NCI-H2227 treated with DMSO at 0.1 percent for 48 hours (cell line): ENCODE measurements around the gene PGAM1.
"Not testable (repeated sequence)": the region's sequence is repeated elsewhere in the genome, so short reads cannot be mapped to it uniquely, and the experiment has no call there.

Experiments used
- DNase-seq: peaks from one replicate; lab custom pipeline; 2025; lab: John Stamatoyannopoulos, UW

Gene PGAM1

GRCh38 chr10:97407952-97408248, 18.1 kb upstream of the PGAM1 start:
- no peak for DNase-seq

DNA sequence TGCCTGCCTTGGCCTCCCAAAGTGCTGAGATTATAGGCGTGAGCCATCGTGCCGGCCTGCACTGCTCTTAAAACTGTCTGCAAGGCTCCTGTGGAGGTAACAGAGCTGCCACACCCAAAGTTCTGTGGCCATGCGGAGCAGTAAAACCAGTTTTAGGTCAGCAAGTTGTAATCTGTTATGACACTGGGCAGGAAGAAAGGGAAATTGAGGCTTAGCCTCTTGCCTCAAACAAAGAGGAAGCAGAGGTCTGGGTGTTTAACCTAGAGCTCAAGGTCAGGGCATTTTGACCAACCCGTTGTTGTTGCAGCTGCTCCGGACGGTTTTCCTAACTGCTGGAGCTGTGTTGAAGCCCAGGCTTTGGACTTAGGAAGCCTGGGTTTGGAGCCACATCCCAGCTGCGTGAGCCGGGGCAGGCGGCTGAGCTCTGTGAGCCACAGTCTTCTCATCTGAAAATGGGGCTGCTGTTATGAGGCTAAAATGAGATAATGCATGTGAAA, 17.4 kb upstream of the PGAM1 start:
- DNase-seq = no peak

- DNase-seq = no peak
Measured at GRCh38 chr10:97411406-97411805, 14.6 kb upstream of the PGAM1 start.

GRCh38 chr10:97412891-97413304, 13.1 kb upstream of the PGAM1 start:
- DNase-seq = no peak

DNA sequence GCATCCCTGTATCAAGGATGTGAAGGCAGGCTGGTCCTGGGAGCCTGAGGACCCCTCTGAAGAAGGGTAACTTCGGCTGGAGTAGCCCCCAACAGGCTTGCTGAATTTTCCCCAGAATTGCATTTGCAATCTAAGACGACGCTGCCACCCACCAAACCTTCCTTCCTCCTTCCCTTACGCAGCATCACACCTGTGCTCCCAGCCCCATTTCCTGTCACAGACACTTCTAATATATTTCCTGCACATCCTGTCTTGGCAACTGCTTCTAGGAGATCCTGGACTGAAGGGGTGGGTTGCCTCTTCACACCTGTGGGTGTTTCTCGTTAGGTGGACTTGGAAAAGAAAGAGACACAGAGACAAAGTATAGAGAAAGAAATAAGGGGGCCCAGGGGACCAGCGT, 9.4 kb upstream of the PGAM1 start:
- DNase-seq = no peak

DNA sequence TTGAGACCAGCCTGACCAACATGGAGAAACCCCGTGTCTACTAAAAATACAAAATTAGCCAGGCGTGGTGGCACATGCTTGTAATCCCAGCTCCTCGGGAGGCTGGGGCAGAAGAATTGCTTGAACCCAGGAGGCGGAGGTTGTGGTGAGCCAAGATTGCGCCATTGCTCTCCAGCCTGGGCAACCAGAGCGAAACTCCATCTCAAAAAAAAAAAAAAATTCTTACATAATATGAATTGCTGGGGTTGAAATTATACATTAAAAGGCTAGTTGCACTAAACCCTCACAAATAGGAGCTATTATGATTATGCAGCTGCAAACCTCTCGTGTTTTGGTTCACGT, 2.3 kb upstream of the PGAM1 start:
- not testable (repeated sequence) for DNase-seq

DNA sequence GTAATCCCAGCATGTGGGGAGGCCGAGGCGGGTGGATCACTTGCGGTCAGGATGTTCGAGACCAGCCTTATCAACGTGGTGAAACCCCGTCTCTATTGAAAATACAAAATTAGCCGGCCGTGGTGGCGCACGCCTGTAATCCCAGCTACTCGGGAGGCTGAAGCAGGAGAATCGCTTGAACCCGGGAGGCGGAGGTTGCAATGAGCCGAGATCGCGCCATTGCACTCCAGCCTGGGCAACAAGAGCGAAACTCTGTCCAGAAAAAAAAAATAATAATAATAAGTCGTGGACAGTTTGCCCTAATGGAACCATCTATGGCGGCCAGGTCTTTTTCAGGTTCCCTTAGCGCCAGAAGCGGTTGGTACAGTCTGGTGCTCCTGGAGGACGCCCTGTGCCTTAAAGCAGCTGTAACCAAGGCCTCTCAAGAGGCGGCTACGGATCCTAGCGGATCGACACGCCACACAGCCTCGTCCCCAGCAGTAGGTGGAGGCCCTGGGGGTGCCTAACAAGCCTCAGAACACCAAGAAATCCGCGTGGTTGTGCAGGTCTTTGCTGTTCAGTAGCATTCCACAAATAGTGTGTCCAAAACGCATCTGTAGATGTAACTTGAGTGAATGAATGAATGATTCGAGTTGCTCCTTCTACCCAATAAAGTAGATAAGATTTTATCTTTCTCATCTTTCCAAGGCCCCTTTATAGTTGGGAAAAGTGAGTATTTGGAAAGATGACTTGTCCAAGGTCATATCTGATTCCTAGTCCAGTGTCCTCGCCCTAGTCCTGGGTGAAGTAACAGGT, 982 bp downstream of the PGAM1 start:
- no peak for DNase-seq

DNA sequence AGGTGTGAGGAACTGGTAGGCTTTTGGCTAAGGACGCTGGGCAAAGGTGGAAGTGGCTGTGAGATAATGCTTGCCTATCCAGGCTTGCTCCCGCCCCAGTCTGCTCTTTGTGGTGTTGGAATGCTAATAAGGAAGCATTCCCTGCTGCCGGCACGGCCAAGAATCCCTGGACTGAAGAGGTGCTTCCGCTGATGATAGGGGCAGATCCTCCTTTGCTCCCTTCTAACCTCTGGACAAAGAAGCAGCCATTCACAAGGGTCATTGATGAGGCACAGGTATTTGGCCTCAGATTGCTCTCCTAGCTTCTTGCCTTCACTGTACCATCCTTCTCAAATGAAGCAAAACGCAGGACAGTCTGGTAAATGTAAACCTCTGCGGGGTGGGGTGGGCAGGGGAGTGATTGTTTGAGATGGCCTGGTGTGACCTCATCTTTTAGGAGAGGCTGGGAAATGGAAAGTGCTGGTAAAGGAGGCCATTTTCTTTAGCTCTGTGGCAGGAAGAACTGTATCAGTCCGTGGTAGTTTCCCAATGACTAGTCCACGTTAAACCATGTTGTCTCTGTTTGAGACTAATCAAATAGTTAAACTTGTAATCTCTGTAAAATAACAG, 1.7 kb downstream of the PGAM1 start:
- peak; percentile 10 for DNase-seq

- DNase-seq = no peak
Measured at GRCh38 chr10:97428572-97428981, 2.6 kb downstream of the PGAM1 start.

GRCh38 chr10:97434055-97434454, 8.1 kb downstream of the PGAM1 start:
- DNase-seq = no peak

- no peak for DNase-seq
Measured at GRCh38 chr10:97434557-97434956, 8.6 kb downstream of the PGAM1 start.

DNA sequence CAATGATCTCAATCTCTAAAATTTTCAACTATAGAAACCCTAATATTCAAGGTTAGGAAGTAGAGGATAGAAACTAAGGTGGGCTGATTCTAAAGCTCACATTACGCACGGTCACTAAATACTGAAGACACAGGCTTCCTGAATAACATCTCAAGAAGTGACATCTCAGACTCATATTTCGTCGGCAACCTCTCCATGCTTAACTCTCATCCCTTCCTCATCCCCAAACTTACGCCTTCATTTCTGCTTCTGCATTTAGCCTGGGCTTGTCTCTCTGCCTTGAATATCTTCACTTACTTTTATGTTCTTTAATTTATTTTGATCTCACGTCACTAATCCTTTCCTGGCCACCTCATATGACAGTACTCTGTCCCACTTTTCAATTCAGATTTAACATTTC, 9.2 kb downstream of the PGAM1 start:
- DNase-seq = no peak

- DNase-seq = no peak
Measured at GRCh38 chr10:97442277-97442676, 16.3 kb downstream of the PGAM1 start.

GRCh38 chr10:97444212-97444611, 18.2 kb downstream of the PGAM1 start:
- no peak for DNase-seq

DNA sequence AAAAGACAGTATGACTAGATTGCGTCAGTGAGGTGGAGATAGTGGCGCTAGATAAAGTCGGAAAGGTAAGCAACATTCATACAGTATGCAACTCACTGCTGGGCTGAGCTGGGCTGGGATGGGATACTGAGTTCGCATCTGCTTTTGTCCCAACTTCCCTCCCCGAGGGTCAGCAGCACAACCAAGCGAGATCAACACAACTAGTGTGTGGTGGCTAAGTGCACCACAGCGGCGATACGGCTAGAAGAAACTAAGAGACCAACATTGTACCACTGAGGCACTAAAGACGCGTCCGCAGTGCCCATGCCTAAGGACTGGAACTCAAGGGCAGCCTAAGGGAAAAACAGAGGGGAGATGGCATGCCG, 19.3 kb downstream of the PGAM1 start:
- no peak for DNase-seq

DNA sequence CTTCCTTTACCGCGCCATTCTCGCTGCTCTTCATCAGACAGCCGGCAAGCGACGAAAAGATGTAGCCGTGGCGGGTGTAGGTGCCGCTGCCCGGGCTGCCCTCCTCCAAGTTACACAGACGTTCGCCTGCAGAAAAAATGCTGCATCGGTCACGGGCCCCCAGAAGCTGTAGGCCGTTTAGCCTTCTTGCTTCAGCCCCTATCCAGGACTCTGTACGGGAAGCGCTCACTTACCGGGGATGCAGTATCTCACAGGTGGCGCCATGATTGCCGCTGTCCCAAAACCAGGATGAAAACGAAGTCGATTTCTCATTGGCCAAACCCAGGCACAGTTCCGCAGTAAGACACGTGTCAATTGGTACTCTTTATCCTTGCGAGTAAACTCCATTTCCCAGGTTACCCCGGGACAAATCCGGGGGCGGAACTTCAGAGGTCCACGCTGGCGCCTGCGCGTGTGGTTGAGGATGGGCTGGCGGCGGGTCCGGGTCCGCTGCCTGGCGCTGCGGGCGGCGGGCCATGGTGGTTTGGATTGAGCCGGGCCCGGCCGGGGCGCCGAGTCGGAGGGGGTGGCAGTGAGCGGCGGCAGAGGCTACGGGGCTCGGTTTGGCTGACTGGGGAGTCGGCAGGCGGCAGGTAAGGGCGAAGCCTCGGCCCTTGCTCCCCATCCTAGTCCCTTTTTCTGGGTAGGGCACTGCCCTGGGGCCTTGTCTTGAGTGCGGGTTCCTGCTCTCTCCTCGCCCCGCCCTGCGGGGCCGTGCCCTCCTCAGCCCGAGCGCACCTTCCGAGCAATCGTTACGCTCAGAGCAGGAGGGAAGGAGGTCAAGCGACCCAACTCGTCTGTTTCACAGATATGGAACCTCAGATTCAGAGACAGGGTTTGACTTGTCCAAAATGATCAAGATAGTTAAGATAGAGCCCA, 20.0 kb downstream of the PGAM1 start, which contains the start of the genes EXOSC1 and ZDHHC16:
TSS of gene EXOSC1 (minus strand) at position 285 of the 918 bp plus-strand sequence. CDS start at position 264, 21 bp downstream.
TSS of gene ZDHHC16 (plus strand) at position 454 of the 918 bp plus-strand sequence. CDS start 5,501 bp downstream, outside the sequence.
- peak; percentile 91 for DNase-seq

DNA sequence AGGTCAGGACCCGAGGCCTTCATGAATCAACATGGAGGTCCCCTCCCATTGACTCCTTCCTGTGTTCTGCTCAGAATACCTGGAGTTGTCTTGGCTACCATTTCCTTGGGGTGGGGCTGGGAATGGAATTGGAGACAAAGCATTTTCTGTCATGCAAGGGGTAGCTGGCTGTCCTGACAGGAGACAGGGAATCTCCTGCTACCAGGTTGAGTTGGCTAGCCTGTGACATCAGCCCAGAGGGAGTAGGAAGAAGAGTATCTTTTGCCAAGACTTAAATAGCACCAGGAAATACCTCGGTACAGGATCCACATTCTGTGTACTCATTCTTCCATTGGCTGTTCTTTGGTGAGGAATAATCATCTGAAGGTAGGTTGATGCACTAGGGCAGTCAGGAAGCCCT, 24.8 kb downstream of the PGAM1 start:
- DNase-seq = no peak

GRCh38 chr10:97451605-97452004, 25.6 kb downstream of the PGAM1 start:
- no peak for DNase-seq

- no peak for DNase-seq
Measured at GRCh38 chr10:97452352-97452751, 26.4 kb downstream of the PGAM1 start.

DNA sequence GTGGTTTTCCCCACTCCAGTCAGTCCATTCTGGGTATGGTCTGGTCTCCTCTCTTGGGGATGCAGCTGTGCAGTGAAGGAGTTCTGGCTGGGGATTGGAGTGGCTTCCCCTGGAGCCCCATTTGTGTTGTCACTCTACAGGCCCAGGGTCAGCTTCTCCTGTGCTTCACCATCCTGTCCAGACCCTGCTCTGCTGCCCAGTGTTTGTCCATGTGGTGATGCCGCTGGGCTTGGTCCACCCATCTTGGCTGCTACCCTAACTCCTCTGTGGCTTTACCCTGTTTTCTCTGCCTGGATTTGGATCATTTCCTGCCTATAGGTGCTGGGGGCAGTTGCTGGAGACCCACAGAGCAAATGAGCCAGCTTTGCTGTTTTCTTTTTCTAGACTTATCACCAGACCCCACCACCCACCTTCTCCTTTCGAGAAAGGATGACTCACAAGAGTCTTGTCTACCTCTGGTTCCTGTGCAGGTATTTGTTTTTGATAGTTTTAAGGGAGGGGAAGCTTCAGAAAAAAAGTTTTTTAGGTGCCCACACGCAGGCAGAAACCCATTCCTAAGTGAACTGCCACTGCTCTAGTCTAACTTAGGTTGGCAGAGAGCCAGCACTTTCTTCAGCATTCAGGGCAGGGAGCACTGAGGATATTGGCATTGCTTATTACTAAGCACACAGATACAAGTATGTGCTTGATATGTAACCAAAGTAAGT, 28.5 kb downstream of the PGAM1 start:
- DNase-seq = no peak

DNA sequence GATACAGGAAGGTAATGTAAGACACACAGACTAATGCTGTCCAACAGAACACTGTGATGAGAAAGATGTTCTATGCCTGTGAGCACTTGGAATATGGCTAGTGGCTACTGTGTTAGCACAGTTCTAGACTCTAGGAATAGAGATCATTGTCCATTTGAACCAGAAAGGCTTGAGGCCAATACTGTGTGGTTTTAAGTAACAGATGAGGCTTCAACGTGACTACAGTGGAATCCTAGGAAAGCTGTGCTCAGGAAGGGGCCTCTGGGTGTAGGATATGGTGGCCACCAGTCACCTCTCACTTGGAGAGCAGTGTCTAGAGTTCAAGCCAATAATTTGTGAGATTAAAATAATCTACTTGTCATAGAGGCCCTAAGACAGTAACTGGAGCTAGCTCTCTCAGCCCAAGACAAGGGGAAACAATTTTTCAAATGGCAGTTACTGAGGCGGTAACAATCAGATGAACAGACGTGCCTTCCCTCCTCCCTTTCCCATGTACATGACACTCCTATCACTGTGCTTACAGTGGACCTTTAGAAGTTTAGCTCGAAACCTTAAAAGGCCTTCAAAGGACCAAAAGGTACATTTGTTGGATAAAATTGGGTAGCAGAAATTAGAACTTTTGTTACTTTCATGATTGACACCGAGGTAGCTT, 30.2 kb downstream of the PGAM1 start:
- no peak for DNase-seq
